ENCODE data around the gene CRABP2.

DNA sequence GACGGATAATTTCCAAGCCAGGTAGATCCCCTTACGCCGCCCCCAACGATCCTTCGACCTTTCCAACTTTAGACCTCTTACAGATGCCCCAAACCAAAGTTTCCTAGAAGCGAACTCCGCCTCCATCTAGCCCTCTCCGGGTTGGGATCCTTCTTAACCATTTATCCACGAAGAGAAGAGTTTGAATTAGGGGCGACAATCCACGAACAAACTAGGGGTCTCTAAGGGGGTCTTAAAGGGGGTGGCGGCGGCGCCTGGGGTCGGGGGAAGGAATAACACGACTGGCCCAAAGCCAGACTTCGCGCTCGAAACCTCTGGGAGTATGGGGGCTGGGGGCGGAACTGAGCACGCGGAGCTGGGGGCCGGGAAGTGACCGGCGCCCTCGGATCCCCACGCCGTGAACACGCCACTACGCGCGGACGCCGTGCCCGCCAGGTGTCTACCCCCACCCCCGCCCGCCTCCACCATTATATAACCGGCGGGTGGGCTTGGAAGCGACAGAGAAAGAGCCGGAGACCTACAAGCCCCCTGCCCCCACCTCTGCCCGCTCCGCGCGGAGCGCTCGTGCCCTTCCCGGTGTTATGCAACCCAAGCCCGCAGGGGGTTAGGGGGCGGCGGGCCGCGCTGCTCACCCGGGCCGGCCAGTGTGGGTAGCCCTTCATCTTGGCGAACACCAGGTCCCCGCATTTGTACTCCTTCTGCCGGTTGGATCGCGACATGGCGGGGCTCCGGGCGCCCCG is 45.5 kb upstream of the CRABP2 start:
- TF ChIP-seq, protein P1, sequence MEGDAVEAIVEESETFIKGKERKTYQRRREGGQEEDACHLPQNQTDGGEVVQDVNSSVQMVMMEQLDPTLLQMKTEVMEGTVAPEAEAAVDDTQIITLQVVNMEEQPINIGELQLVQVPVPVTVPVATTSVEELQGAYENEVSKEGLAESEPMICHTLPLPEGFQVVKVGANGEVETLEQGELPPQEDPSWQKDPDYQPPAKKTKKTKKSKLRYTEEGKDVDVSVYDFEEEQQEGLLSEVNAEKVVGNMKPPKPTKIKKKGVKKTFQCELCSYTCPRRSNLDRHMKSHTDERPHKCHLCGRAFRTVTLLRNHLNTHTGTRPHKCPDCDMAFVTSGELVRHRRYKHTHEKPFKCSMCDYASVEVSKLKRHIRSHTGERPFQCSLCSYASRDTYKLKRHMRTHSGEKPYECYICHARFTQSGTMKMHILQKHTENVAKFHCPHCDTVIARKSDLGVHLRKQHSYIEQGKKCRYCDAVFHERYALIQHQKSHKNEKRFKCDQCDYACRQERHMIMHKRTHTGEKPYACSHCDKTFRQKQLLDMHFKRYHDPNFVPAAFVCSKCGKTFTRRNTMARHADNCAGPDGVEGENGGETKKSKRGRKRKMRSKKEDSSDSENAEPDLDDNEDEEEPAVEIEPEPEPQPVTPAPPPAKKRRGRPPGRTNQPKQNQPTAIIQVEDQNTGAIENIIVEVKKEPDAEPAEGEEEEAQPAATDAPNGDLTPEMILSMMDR (IDR thresholded peaks at IDR 0.05; ENCODE audit: insufficient read depth, low read length, poor library complexity, severe bottlenecking), result no peak
- TF ChIP-seq EZH2phosphoT487 (conservative IDR thresholded peaks at IDR 0.05; ENCODE audit: low read length), result no peak

Data from SU-DHL-6 (cell line).